IMR-90 (cell line): ENCODE measurements around the gene ETFA. TPM values are rescaled to one million over a fixed set of nuclear protein-coding genes. Genes with fewer than 3 reads are reported as not detected.

Source experiments
- ATAC-seq: fragments of 200-7000 bp; cut with Tn5 transposase; 2 replicates; pipeline ENCODE4 v1.9.1; 2020; ENCODE audit warnings: low read depth, mild to moderate bottlenecking, moderate library complexity
- BruUV-seq: library from RNA; stranded (reverse); fragments of 400-500 nt; replicated peaks from 2 replicates; lab custom pipeline; 2021; lab: Mats Ljungman, UMichigan
- CTCF ChIA-PET: fragments of 300-600 bp; formaldehyde crosslinking; extraction: SDS; loops from one replicate; lab custom pipeline; 2021; ENCODE audit warnings: antibody characterized with exemption; lab: Yijun Ruan, JAX
- POLR2A ChIA-PET: fragments of 300-600 bp; sonication (Branson Sonifier 250); formaldehyde crosslinking; loops from one replicate; lab custom pipeline; 2022; ENCODE audit warnings: antibody characterized with exemption; ENCODE audit not compliant: unreplicated experiment; lab: Charles Lee
- DNase-seq: peaks from one replicate; pipeline ENCODE4 v3.0.0; 2013
- H2AFZ ChIP-seq: replicated peaks from 2 replicates; pipeline ENCODE3; 2013; ENCODE audit warnings: low read length, mild to moderate bottlenecking; ENCODE audit not compliant: poor library complexity
- H2AK5ac ChIP-seq: 2 replicates; pipeline ENCODE4 v1.6.1; 2013; ENCODE audit warnings: low read depth, low read length, inconsistent platforms
- H2AK9ac ChIP-seq: replicated peaks from 2 replicates; pipeline ENCODE3; 2013; ENCODE audit warnings: mild to moderate bottlenecking, low read depth, low read length, moderate library complexity; ENCODE audit not compliant: poor library complexity
- H2BK120ac ChIP-seq: 2 replicates; pipeline ENCODE4 v1.6.1; 2013; ENCODE audit warnings: low read depth, low read length, inconsistent platforms
- H2BK15ac ChIP-seq: 3 replicates; pipeline ENCODE4 v1.6.1; 2013; ENCODE audit warnings: low read depth, low read length, inconsistent platforms
- H2BK20ac ChIP-seq: 2 replicates; pipeline ENCODE4 v1.6.1; 2013; ENCODE audit warnings: low read depth, mild to moderate bottlenecking, inconsistent platforms, low read length, moderate library complexity
- H2BK5ac ChIP-seq: 2 replicates; pipeline ENCODE4 v1.6.1; 2013; ENCODE audit warnings: mild to moderate bottlenecking, low read depth, low read length, inconsistent platforms; ENCODE audit not compliant: poor library complexity, severe bottlenecking
- H3K14ac ChIP-seq: replicated peaks from 2 replicates; pipeline ENCODE4 v1.6.1; 2013; ENCODE audit warnings: low read depth, low read length, inconsistent platforms
- H3K18ac ChIP-seq: 2 replicates; pipeline ENCODE4 v1.6.1; 2013; ENCODE audit warnings: low read depth, low read length, control low read depth
- H3K23ac ChIP-seq: 2 replicates; pipeline ENCODE4 v1.6.1; 2013; ENCODE audit warnings: low read depth, low read length, inconsistent platforms
- H3K27ac ChIP-seq: 2 replicates; pipeline ENCODE4 v1.5.1; 2013; ENCODE audit warnings: mild to moderate bottlenecking, control low read depth, low read length; ENCODE audit not compliant: insufficient read depth
- H3K27me3 ChIP-seq: 2 replicates; pipeline ENCODE4 v1.6.1; 2013; ENCODE audit warnings: low read length; ENCODE audit not compliant: control insufficient read depth, insufficient read depth
- H3K36me3 ChIP-seq: 2 replicates; pipeline ENCODE4 v1.6.1; 2013; ENCODE audit warnings: low read length, mixed read lengths; ENCODE audit not compliant: control insufficient read depth, insufficient read depth
- H3K4ac ChIP-seq: 2 replicates; pipeline ENCODE4 v1.6.1; 2013; ENCODE audit warnings: low read depth, low read length, inconsistent platforms
- H3K4me1 ChIP-seq: 2 replicates; pipeline ENCODE4 v1.6.1; 2013; ENCODE audit warnings: low read length, mixed read lengths; ENCODE audit not compliant: control insufficient read depth, insufficient read depth
- H3K4me2 ChIP-seq: 2 replicates; pipeline ENCODE4 v1.6.1; 2013; ENCODE audit warnings: low read depth, mild to moderate bottlenecking, control low read depth, low read length, moderate library complexity
- H3K4me3 ChIP-seq: 2 replicates; pipeline ENCODE4 v1.5.1; 2013; ENCODE audit warnings: low read depth, mild to moderate bottlenecking, control low read depth, low read length, moderate library complexity; ENCODE audit not compliant: insufficient read depth
- H3K56ac ChIP-seq: 2 replicates; pipeline ENCODE4 v1.6.1; 2013; ENCODE audit warnings: low read length, inconsistent platforms; ENCODE audit not compliant: insufficient read depth; ENCODE audit errors: extremely low read depth
- H3K79me1 ChIP-seq, 2 experiments: 2 replicates each; pipeline ENCODE4 v1.6.1; 2013; ENCODE audit warnings: low read length in 2 of 2, inconsistent platforms in 1 of 2, low read depth in 1 of 2
- H3K9ac ChIP-seq: 2 replicates; pipeline ENCODE4 v1.6.1; 2013; ENCODE audit warnings: low read depth, low read length, control low read depth
- H3K9me1 ChIP-seq: 2 replicates; pipeline ENCODE4 v1.6.1; 2013; ENCODE audit warnings: low read length, inconsistent platforms; ENCODE audit not compliant: insufficient read depth
- H3K9me3 ChIP-seq: 2 replicates; pipeline ENCODE4 v1.6.1; 2013; ENCODE audit warnings: low read length; ENCODE audit not compliant: control insufficient read depth, insufficient read depth
- H4K20me1 ChIP-seq: 2 replicates; pipeline ENCODE4 v1.6.1; 2013; ENCODE audit warnings: low read length, inconsistent platforms; ENCODE audit not compliant: insufficient read depth
- H4K5ac ChIP-seq: 2 replicates; pipeline ENCODE4 v1.6.1; 2013; ENCODE audit warnings: mild to moderate bottlenecking, low read depth, low read length, control low read depth
- H4K8ac ChIP-seq, 2 experiments: 2 replicates each; pipeline ENCODE4 v1.6.1; 2013; ENCODE audit warnings: low read depth in 2 of 2, low read length in 2 of 2, control low read depth in 1 of 2, inconsistent platforms in 1 of 2
- H4K91ac ChIP-seq: 2 replicates; pipeline ENCODE4 v1.6.1; 2013; ENCODE audit warnings: low read depth, low read length, inconsistent platforms; ENCODE audit not compliant: insufficient read depth
- CEBPB ChIP-seq: IDR thresholded peaks from 2 replicates; pipeline ENCODE4 v1.6.1; 2012; ENCODE audit warnings: low read depth, low read length, improper control_type of control experiment
- CTCF ChIP-seq: conservative IDR thresholded peaks from 2 replicates; pipeline ENCODE4 v1.5.1; 2012; ENCODE audit warnings: mild to moderate bottlenecking, low read depth, low read length, improper control_type of control experiment
- ELK1 ChIP-seq: fragments of 150-350 bp; IDR thresholded peaks from 2 replicates; pipeline ENCODE4 v1.6.1; 2016; ENCODE audit warnings: low read depth, mild to moderate bottlenecking, low read length, moderate library complexity, borderline replicate concordance
- FOS ChIP-seq: fragments of 150-350 bp; IDR thresholded peaks from 2 replicates; pipeline ENCODE4 v1.6.1; 2016; ENCODE audit warnings: low read depth, low read length
- MAZ ChIP-seq: IDR thresholded peaks from 2 replicates; pipeline ENCODE4 v1.6.1; 2012; ENCODE audit warnings: low read depth, mild to moderate bottlenecking, low read length, improper control_type of control experiment, moderate library complexity, borderline replicate concordance
- MXI1 ChIP-seq: IDR thresholded peaks from 2 replicates; pipeline ENCODE4 v1.6.1; 2012; ENCODE audit warnings: low read depth, mild to moderate bottlenecking, low read length, moderate library complexity, borderline replicate concordance
- NFE2L2 ChIP-seq: fragments of 150-350 bp; IDR thresholded peaks from 2 replicates; pipeline ENCODE4 v1.6.1; 2016; ENCODE audit warnings: low read depth, mild to moderate bottlenecking, low read length
- POLR2A ChIP-seq: IDR thresholded peaks from 2 replicates; pipeline ENCODE4 v1.6.1; 2012; ENCODE audit warnings: mild to moderate bottlenecking, low read depth, low read length
- RCOR1 ChIP-seq: IDR thresholded peaks from 2 replicates; pipeline ENCODE4 v1.6.1; 2012; ENCODE audit warnings: mild to moderate bottlenecking, low read length, improper control_type of control experiment; ENCODE audit not compliant: insufficient replicate concordance
- RFX5 ChIP-seq: IDR thresholded peaks from 2 replicates; pipeline ENCODE4 v1.8.0; 2012; ENCODE audit warnings: low read depth, mild to moderate bottlenecking, low read length, moderate library complexity
- WGBS, 2 experiments: methylation state at CpG; one replicate each; pipeline versions ENCODE4 v1.1.5 to v1.1.7; 2013; ENCODE audit warnings: missing lambda C conversion rate in 2 of 2; ENCODE audit not compliant: insufficient read length in 1 of 2; ENCODE audit errors: extremely low coverage in 2 of 2; 5-methylcytosine and 5-hydroxymethylcytosine counted together
- dilution Hi-C: fragments of 300-500 bp; cut with HindIII; formaldehyde crosslinking; loops from one replicate; pipeline ENCODE4 v1.14.3; 2018; ENCODE audit warnings: low sequenced_read_pairs; ENCODE audit not compliant: unreplicated experiment
- in situ Hi-C: fragments of 300-500 bp; cut with MboI; formaldehyde crosslinking; loops from 3 replicates; pipeline ENCODE4 v1.14.3; 2019; ENCODE audit warnings: low sequenced_read_pairs, inconsistent platforms, mixed read lengths
- intact Hi-C: fragments of 100-400 bp; cut with micrococcal nuclease; formaldehyde crosslinking; loops from 2 replicates; pipeline ENCODE4 v1.10.0; 2022
- polyA plus RNA-seq, 3 experiments: library from polyadenylated mRNA; depleted of rRNA; stranded (reverse); fragments of >200 nt; gene quantifications; 2 replicates each; pipeline ENCODE4 v1.2.3, GENCODE V29; 2012; ENCODE audit warnings: low replicate concordance in 1 of 3
- total RNA-seq: library from RNA; depleted of rRNA; stranded (reverse); fragments of >200 nt; gene quantifications from 2 replicates; pipeline ENCODE4 v1.2.3, GENCODE V29; 2012

The ETFA gene
- total and polyA plus RNA-seq, 2 of the 4 experiments (the other 2 are of a cell fraction), result 115 to 172 TPM

DNA sequence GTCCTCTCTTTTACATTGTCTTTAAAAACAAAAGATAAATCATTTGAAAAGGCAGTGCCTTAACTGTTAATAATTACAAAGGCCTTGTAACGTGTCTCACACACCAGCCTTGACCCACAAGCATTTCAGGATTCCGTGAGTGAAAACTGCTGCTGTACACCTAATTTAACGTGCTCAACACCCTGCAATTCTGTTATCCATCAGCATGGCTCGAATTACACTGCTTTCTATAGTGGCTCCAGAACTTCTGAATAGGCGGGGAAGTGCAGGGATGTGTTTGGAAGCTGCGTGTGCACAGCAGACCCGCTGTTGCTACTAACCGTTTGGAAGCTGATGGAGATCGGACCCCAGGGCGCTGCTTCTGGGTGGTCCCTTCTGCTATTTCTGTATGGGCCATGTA is 9.9 kb upstream of the ETFA start:
- H3K14ac ChIP-seq, result 0 out of 2 replicates have a peak overlapping the region, but pooled peaks have one; percentile 25
- 0 out of 2 replicates have a peak overlapping the region, but pooled peaks have one; percentile 14 for H2BK20ac ChIP-seq
- H3K27ac ChIP-seq, result no peak overlapping the region
- no peak overlapping the region for H4K8ac ChIP-seq
- H3K4me1 ChIP-seq, result no peaks in the 10 kb centered on the region; the same call in 1 of the 2 replicates
- intact Hi-C loops, result no loop called here
- WGBS, 2 experiments, result no CpG with 5 or more reads among the region's 10 CpGs
- H2AK5ac ChIP-seq, result no peak overlapping the region
- H3K56ac ChIP-seq, result no peak overlapping the region
- no peaks in the 10 kb centered on the region for H3K79me1 ChIP-seq
- no peak overlapping the region for H3K9ac ChIP-seq
- no peaks in the 10 kb centered on the region for H4K20me1 ChIP-seq
- H2AK9ac ChIP-seq, result no peak overlapping the region
- in situ Hi-C loops, result no loop called here
- H3K36me3 ChIP-seq, result no peaks in the 10 kb centered on the region
- H3K9me1 ChIP-seq, result no peaks in the 10 kb centered on the region
- H3K27me3 ChIP-seq, result peaks cover 18% of the 10 kb centered on the region
- CTCF ChIA-PET, result no interaction called here
- no peak for ATAC-seq
- H4K5ac ChIP-seq, result no peak overlapping the region
- no peak overlapping the region for H3K18ac ChIP-seq
- H4K91ac ChIP-seq, result no peak overlapping the region
- no peak for TF ChIP-seq ELK1
- TF ChIP-seq NFE2L2, result no peak
- TF ChIP-seq CEBPB, result no peak
- no peak for TF ChIP-seq CTCF
- TF ChIP-seq MXI1, result no peak
- TF ChIP-seq FOS, result no peak
- no peak for TF ChIP-seq POLR2A
- TF ChIP-seq MAZ, result no peak
- no peak for TF ChIP-seq RCOR1
- TF ChIP-seq RFX5, result no peak
- no peak overlapping the region for H2BK120ac ChIP-seq
- H2BK15ac ChIP-seq, result no peak overlapping the region
- no peak overlapping the region for H3K4me3 ChIP-seq
- H3K4ac ChIP-seq, result no peak overlapping the region
- H2BK5ac ChIP-seq, result no peak overlapping the region
- H3K9me3 ChIP-seq, result no peaks in the 10 kb centered on the region
- dilution Hi-C loops, result no loop called here
- H3K4me2 ChIP-seq, result no peak overlapping the region
- H2AFZ ChIP-seq, result peak overlapping the region; percentile 47
- POLR2A ChIA-PET, result no interaction called here
- no peak for DNase-seq
- H3K23ac ChIP-seq, result no peak overlapping the region
- no TSS peak for BruUV-seq
